Mammary epithelial cell (primary cell): ENCODE data around the gene EIF2B4.

ENCODE experiments used
- CTCF ChIP-seq, 2 donors: IDR thresholded peaks in 1 of 2; conservative IDR thresholded peaks in 1 of 2; 2 replicates each; pipeline ENCODE4 v1.5.1; 2011 to 2012; ENCODE audit warnings: inconsistent platforms in 2 of 2, low read length in 2 of 2, mild to moderate bottlenecking in 2 of 2, control low read depth in 1 of 2, low read depth in 1 of 2; ENCODE audit not compliant: insufficient read depth in 1 of 2; ENCODE audit errors: extremely low read depth in 1 of 2
- EZH2 ChIP-seq: IDR thresholded peaks from 2 replicates; pipeline ENCODE4 v1.6.1; 2012; ENCODE audit warnings: low read length, inconsistent platforms, borderline replicate concordance

GRCh38 chr2:27322301-27322765 lies 47.8 kb downstream of the EIF2B4 start:
- TF ChIP-seq CTCF (conservative IDR thresholded peaks at IDR 0.05 in 1 of 2, IDR thresholded peaks at IDR 0.05 in 1 of 2; ENCODE audit: extremely low read depth in 1 of 2, insufficient read depth in 1 of 2, low read depth in 1 of 2, low read length in 2 of 2) (no peak), EZH2 (no peak)
